Measurements from ENCODE around the gene HIPK1. TPM values are rescaled to one million over a fixed set of nuclear protein-coding genes. Genes with fewer than 3 reads are reported as not detected.

The HIPK1 gene
- total RNA-seq, 2 donors from 2014 or later: 67.4 to 68.2 TPM

- DNase-seq: no peak
- intact Hi-C loops (cut with DNase I, micrococcal nuclease): loop anchor here in 1 of 2 donors (10.0 kb wide), 1 partner anchor 442 kb away; no protein-coding TSS in a partner anchor
- no peak for ATAC-seq
These were observed 43.8 kb downstream of the HIPK1 start for GRCh38 chr1:113972954-113973353.

GRCh38 chr1:113975211-113975895 is 46.2 kb downstream of the HIPK1 start:
- no peak for ATAC-seq

GRCh38 chr1:113976609-113977278 is 47.6 kb downstream of the HIPK1 start:
- intact Hi-C loops (cut with DNase I, micrococcal nuclease): loop anchor here in 1 of 2 donors (10.0 kb wide), 1 partner anchor 438 kb away; no protein-coding TSS in a partner anchor
- no peak for ATAC-seq
- no peak for DNase-seq

More at GRCh38 chr1:113975211-113975895, 46.2 kb downstream of the HIPK1 start:
- DNase-seq: no peak
- intact Hi-C loops (cut with DNase I, micrococcal nuclease): loop anchor here in 1 of 2 donors (10.0 kb wide), 1 partner anchor 439 kb away; no protein-coding TSS in a partner anchor

GRCh38 chr1:113977906-113978305 is 48.8 kb downstream of the HIPK1 start:
- intact Hi-C loops (cut with DNase I, micrococcal nuclease): loop anchor here in 1 of 2 donors (2.0 to 10.0 kb wide), 2 partner anchors 305 to 437 kb away; no protein-coding TSS in a partner anchor
- DNase-seq: no peak
- no peak for ATAC-seq

- DNase-seq (peak; percentile 81 to 90), ATAC-seq (peak; percentile 82)
- intact Hi-C loops (cut with DNase I, micrococcal nuclease): loop anchor here in 1 of 2 donors (2.0 to 10.0 kb wide), 2 partner anchors 304 to 436 kb away; no protein-coding TSS in a partner anchor
These were observed 50.0 kb downstream of the HIPK1 start, which contains the start of gene OLFML3 for GRCh38 chr1:113978863-113979702. OLFML3 (plus strand) TSS chr1:113979474; CDS start chr1:113979517, 43 bp downstream.

GRCh38 chr1:113980110-113980509 is 51.0 kb downstream of the HIPK1 start:
- DNase-seq (peak; percentile 45 to 50), ATAC-seq (no peak)
- intact Hi-C loops (cut with DNase I, micrococcal nuclease): no loop called here

GRCh38 chr1:113981962-113982931 is 53.1 kb downstream of the HIPK1 start:
- peak; percentile 29 for ATAC-seq
- intact Hi-C loops (cut with DNase I, micrococcal nuclease): no loop called here
- DNase-seq: peak; percentile 44 to 69

- ATAC-seq (no peak), DNase-seq (no peak)
- intact Hi-C loops (cut with DNase I, micrococcal nuclease): no loop called here
These were observed 53.8 kb downstream of the HIPK1 start for GRCh38 chr1:113982949-113983348.

GRCh38 chr1:113983391-113983790 is 54.3 kb downstream of the HIPK1 start:
- intact Hi-C loops (cut with DNase I, micrococcal nuclease): no loop called here
- no peak for ATAC-seq
- no peak for DNase-seq

GRCh38 chr1:113983826-113984225 is 54.7 kb downstream of the HIPK1 start:
- ATAC-seq: no peak
- intact Hi-C loops (cut with DNase I, micrococcal nuclease): no loop called here
- no peak for DNase-seq

- DNase-seq (no peak), ATAC-seq (peak; percentile 34)
- intact Hi-C loops (cut with DNase I, micrococcal nuclease): no loop called here
These were observed 55.6 kb downstream of the HIPK1 start for GRCh38 chr1:113984710-113985109.

- ATAC-seq (no peak), DNase-seq (no peak)
- intact Hi-C loops (cut with DNase I, micrococcal nuclease): no loop called here
These were observed 57.7 kb downstream of the HIPK1 start for GRCh38 chr1:113986802-113987201.

GRCh38 chr1:113987259-113987658 is 58.1 kb downstream of the HIPK1 start:
- no peak for DNase-seq
- intact Hi-C loops (cut with DNase I, micrococcal nuclease): no loop called here
- ATAC-seq: no peak

- no peak for DNase-seq
- ATAC-seq: no peak
- intact Hi-C loops (cut with DNase I, micrococcal nuclease): no loop called here
These were observed 61.4 kb downstream of the HIPK1 start for GRCh38 chr1:113990530-113990929.

GRCh38 chr1:113990961-113991360 is 61.8 kb downstream of the HIPK1 start:
- intact Hi-C loops (cut with DNase I, micrococcal nuclease): no loop called here
- DNase-seq (no peak), ATAC-seq (no peak)

- DNase-seq (no peak), ATAC-seq (no peak)
- intact Hi-C loops (cut with DNase I, micrococcal nuclease): no loop called here
These were observed 62.4 kb downstream of the HIPK1 start for GRCh38 chr1:113991467-113991997.

GRCh38 chr1:113993072-113993471 is 63.9 kb downstream of the HIPK1 start:
- no peak for DNase-seq
- intact Hi-C loops (cut with DNase I, micrococcal nuclease): no loop called here
- ATAC-seq: no peak

- DNase-seq (no peak), ATAC-seq (no peak)
- intact Hi-C loops (cut with DNase I, micrococcal nuclease): no loop called here
These were observed 64.6 kb downstream of the HIPK1 start for GRCh38 chr1:113993766-113994165.

All from left colon (tissue), 2 donors.